Panc1 (cell line): ENCODE measurements around the gene PEAK3. TPM values are rescaled to one million over a fixed set of nuclear protein-coding genes. Genes with fewer than 3 reads are reported as not detected.
A peak's percentile ranks its signal among the peaks of the same experiment; 100 is the strongest.

Experiments
- ATAC-seq: fragments of 200-7000 bp; cut with Tn5 transposase; 2 replicates; pipeline ENCODE4 v1.9.1; 2020; ENCODE audit warnings: mild to moderate bottlenecking, moderate library complexity
- BruUV-seq: library from RNA; stranded (reverse); fragments of 400-500 nt; replicated peaks from 2 replicates; lab custom pipeline; 2021; lab: Mats Ljungman, UMichigan
- CTCF ChIA-PET: fragments of 300-600 bp; sonication (Branson Sonifier 250); formaldehyde crosslinking; loops from one replicate; lab custom pipeline; 2022; ENCODE audit warnings: antibody characterized with exemption; lab: Charles Lee
- POLR2A ChIA-PET: fragments of 300-600 bp; sonication (Branson Sonifier 250); formaldehyde crosslinking; loops from one replicate; lab custom pipeline; 2022; ENCODE audit warnings: antibody characterized with exemption; lab: Charles Lee
- DNase-seq: peaks from one replicate; pipeline ENCODE4 v3.0.0-alpha.2; 2010; ENCODE audit warnings: low read depth, low spot score
- H3K27ac ChIP-seq: 2 replicates; pipeline ENCODE4 v1.5.1; 2011; ENCODE audit warnings: mild to moderate bottlenecking, low read length, inconsistent platforms
- H3K27me3 ChIP-seq: fragments of 200-500 bp; sonication (Bioruptor generic); 2 replicates; pipeline ENCODE4 v1.6.0; 2014; ENCODE audit warnings: low read length, inconsistent platforms; ENCODE audit not compliant: control insufficient read depth, insufficient read depth
- H3K36me3 ChIP-seq: fragments of 200-500 bp; sonication (Bioruptor generic); 2 replicates; pipeline ENCODE4 v1.5.1; 2014; ENCODE audit warnings: inconsistent platforms, mild to moderate bottlenecking, low read length, moderate library complexity; ENCODE audit not compliant: control insufficient read depth, insufficient read depth
- H3K4me1 ChIP-seq: 2 replicates; pipeline ENCODE4 v1.5.1; 2011; ENCODE audit warnings: inconsistent platforms, mild to moderate bottlenecking, low read length, moderate library complexity; ENCODE audit not compliant: control insufficient read depth, insufficient read depth
- H3K4me3 ChIP-seq, 2 experiments: 2 replicates each; pipeline ENCODE4 v1.5.1; 2011 to 2012; ENCODE audit warnings: low read depth in 2 of 2, low read length in 2 of 2, mild to moderate bottlenecking in 2 of 2, inconsistent platforms in 1 of 2, moderate library complexity in 1 of 2
- H3K9me3 ChIP-seq: fragments of 200-500 bp; sonication (Bioruptor generic); 2 replicates; pipeline ENCODE4 v1.5.1; 2014; ENCODE audit warnings: low read depth, mild to moderate bottlenecking, inconsistent platforms, low read length, moderate library complexity; ENCODE audit not compliant: control insufficient read depth, insufficient read depth
- CTCF ChIP-seq: fragments of 450-650 bp; IDR thresholded peaks from 2 replicates; pipeline ENCODE4 v1.5.1; 2017; ENCODE audit warnings: mild to moderate bottlenecking
- POLR2AphosphoS5 ChIP-seq: IDR thresholded peaks from 2 replicates; pipeline ENCODE4 v1.6.1; 2012; ENCODE audit warnings: mild to moderate bottlenecking, low read depth, low read length, moderate library complexity
- REST ChIP-seq, 2 experiments: IDR thresholded peaks; 2 replicates each; pipeline ENCODE4 v1.6.1; 2011 to 2012; ENCODE audit warnings: low read depth in 2 of 2, control low read depth in 1 of 2, low read length in 1 of 2, mild to moderate bottlenecking in 1 of 2, moderate library complexity in 1 of 2; ENCODE audit not compliant: insufficient read depth in 1 of 2
- SIN3A ChIP-seq: IDR thresholded peaks from 2 replicates; pipeline ENCODE4 v1.6.1; 2012; ENCODE audit warnings: low read depth, mild to moderate bottlenecking, low read length, moderate library complexity, borderline replicate concordance; ENCODE audit not compliant: insufficient read depth
- TCF7L2 ChIP-seq: IDR thresholded peaks from 2 replicates; pipeline ENCODE4 v1.6.1; 2011; ENCODE audit warnings: mild to moderate bottlenecking, low read depth, low read length, inconsistent platforms
- in situ Hi-C: cut with HindIII; loops from 2 replicates; pipeline ENCODE4 v1.10.0; 2016; ENCODE audit warnings: low sequenced_read_pairs, low pct_unique_long_range_greater_than_20kb
- intact Hi-C: fragments of 100-400 bp; cut with micrococcal nuclease; formaldehyde crosslinking; loops from one replicate; pipeline ENCODE4 v1.10.0; 2022; ENCODE audit not compliant: unreplicated experiment
- total RNA-seq: library from RNA; stranded (reverse); gene quantifications from one replicate; pipeline ENCODE4 v1.2.1, GENCODE V29; 2021; ENCODE audit not compliant: unreplicated experiment

The PEAK3 gene
- total RNA-seq, 1 experiment from 2014 or later: not detected

GRCh38 chr19:2261438-2262172 lies 20.4 kb downstream of the PEAK3 start:
- ChIA-PET CTCF (interaction anchor here (1.7 kb wide), 1 partner anchor 23 kb away, joined by 9 read pairs; no protein-coding TSS in a partner anchor), POLR2A (no interaction called here)
- BruUV-seq: no TSS peak
- Histone ChIP-seq H3K4me3 (no peak overlapping the region), H3K36me3 (no peaks in the 10 kb centered on the region), H3K9me3 (no peaks in the 10 kb centered on the region), H3K27ac (no peak overlapping the region), H3K4me1 (peaks cover 5% of the 10 kb centered on the region), H3K27me3 (no peaks in the 10 kb centered on the region)
- DNase-seq: no peak
- TF ChIP-seq TCF7L2: no peak
- TF ChIP-seq REST (IDR thresholded peaks at IDR 0.05; ENCODE audit: insufficient read depth in 1 of 2, low read depth in 2 of 2, low read length in 1 of 2): no peak
- peak; percentile 82 for TF ChIP-seq CTCF
- TF ChIP-seq POLR2AphosphoS5: no peak
- TF ChIP-seq SIN3A: no peak
- in situ Hi-C loops: no loop called here
- ATAC-seq: no peak
- intact Hi-C loops: no loop called here

GRCh38 chr19:2260341-2260805 lies 21.6 kb downstream of the PEAK3 start:
- Histone ChIP-seq H3K27ac (no peak overlapping the region), H3K4me3 (no peak overlapping the region), H3K27me3 (no peaks in the 10 kb centered on the region), H3K9me3 (no peaks in the 10 kb centered on the region), H3K4me1 (no peaks in the 10 kb centered on the region), H3K36me3 (no peaks in the 10 kb centered on the region)
- in situ Hi-C loops: no loop called here
- ChIA-PET POLR2A (interaction anchor here (0.5 kb wide), 1 partner anchor 58 kb away, joined by 4 read pairs; no protein-coding TSS in a partner anchor), CTCF (no interaction called here)
- no peak for TF ChIP-seq SIN3A
- TF ChIP-seq POLR2AphosphoS5: no peak
- TF ChIP-seq TCF7L2: no peak
- TF ChIP-seq REST (IDR thresholded peaks at IDR 0.05; ENCODE audit: insufficient read depth in 1 of 2, low read depth in 2 of 2, low read length in 1 of 2): no peak
- TF ChIP-seq CTCF: no peak
- intact Hi-C loops: no loop called here
- no peak for ATAC-seq
- no peak for DNase-seq
- BruUV-seq: no TSS peak
